Fibroblast of skin of right biceps (primary cell): ENCODE data around the gene MCM5.
"Not testable (repeated sequence)": the region's sequence is repeated elsewhere in the genome, so short reads cannot be mapped to it uniquely, and the experiment has no call there.

Experiments
- DNase-seq: peaks from one replicate; pipeline ENCODE4 v3.0.0-alpha.2; 2013

The MCM5 gene

GRCh38 chr22:35379146-35379993 lies 20.6 kb upstream of the MCM5 start:
- no peak for DNase-seq

DNA sequence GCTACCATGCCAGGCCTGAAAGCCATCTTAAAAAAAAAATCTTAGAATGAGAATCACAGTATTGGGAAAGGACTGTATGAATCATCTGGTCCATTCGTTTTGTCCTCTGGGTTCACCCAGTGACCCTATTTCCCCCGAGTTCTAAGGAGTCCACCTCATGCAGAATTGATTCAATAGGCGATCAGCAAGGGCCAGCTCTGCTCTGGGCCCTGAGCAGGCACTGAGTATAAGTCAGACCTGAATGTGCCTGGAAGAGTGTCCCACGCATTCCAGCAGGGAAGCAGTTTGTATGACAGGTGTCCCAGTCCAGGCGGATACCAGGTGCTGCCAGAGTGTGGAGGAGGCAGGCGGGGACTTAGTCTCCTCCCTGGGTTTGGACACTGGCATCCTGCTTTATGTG lies 19.9 kb upstream of the MCM5 start:
- no peak for DNase-seq

DNA sequence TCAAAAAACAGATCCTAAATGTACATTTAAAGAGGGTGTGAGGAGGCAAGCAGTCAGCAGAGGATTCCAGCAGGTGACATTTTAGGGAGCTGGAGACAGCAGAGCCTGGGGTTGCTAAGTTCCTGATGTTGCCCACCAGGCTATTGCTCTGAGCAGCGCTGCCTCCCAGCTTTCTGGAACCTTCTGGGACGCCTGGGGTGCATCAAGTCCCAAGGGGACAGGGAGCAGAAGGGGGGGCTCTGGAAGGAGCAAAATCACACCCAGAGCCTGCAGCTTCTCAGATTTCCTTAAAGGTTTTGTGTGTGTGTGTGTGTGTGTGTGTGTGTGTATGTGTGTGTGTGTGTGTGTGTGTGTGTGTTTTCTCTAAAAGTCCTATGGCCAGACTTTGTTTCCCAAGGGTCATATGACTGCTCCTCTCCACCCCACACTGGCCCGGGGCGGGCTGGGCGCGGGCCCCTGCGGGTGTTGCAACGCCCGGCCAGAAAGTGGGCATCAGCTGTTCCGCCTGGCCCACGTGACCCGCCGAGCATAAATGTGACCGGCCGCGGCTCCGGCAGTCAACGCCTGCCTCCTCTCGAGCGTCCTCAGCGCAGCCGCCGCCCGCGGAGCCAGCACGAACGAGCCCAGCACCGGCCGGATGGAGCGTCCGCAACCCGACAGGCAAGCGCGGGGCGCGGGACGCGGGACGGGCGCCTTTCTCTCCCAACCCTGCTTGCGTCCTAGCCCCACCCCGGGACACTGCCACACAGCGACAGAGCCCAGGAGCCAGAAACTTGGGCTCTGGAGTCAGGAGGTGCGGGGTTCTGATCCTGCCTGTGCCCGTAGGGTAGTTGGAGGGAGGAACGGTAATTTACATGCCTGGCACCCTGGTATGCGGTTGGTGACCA lies 19.2 kb upstream of the MCM5 start, which contains the start of gene HMOX1:
TSS of gene HMOX1 (plus strand) at position 560 of the 887 bp plus-strand sequence. CDS start at position 638, 78 bp downstream.
- peak; percentile 88 for DNase-seq

- no peak for DNase-seq
Observed at GRCh38 chr22:35381424-35382009, 18.4 kb upstream of the MCM5 start.

GRCh38 chr22:35383679-35384071 lies 16.3 kb upstream of the MCM5 start:
- no peak for DNase-seq

GRCh38 chr22:35384527-35384926 lies 15.4 kb upstream of the MCM5 start:
- no peak for DNase-seq

DNA sequence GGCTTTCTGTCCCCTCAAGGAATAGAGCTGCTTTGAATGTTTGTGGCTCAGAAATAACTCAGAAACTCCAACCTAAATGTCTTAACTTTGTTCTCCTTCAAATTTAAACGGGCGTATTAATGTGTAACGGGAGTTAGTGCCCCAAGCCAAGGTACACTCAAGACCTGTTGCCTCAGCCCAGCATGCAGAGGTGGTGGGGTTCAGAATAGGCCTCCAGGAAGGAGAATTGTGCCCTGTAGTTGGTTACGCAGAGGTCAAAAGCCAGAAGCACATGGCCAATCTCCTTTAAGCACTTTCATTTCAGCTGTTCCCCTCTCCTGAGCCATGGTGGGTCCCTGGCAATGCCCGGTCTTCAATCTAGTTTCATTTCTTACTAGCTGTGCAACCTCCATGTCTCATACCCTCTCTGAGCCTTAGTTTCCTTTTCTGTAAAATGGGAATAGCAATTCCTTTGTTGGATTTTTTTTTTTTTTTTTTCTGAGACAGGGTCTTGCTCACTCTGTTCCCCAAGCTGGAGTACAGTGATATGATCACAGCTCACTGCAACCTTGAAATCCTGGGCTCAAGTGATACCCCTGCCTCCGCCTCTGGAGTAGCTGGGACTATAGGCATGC lies 14.9 kb upstream of the MCM5 start:
- DNase-seq = no peak

GRCh38 chr22:35386670-35387288 lies 13.2 kb upstream of the MCM5 start:
- DNase-seq = no peak

DNA sequence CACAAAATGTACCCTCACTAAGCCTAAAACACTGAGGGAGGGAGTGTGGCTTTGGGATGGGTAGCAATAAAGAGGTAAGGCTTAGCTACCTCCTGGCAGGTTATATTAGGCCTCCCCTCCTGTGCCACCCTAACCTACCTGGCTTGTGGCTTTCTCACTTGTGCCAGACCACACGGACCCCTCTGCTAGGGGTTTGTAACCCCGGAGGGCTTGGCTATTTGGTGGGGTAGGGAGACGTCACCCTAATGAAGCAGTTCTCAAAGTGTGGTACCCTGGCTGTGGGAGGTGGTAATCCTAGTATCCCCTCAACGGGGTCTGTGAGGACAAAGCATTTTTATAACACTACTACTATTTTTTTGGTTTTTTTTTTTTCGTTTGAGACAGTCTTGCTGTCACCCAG lies 9.0 kb upstream of the MCM5 start:
- DNase-seq = no peak

- DNase-seq = no peak
Observed at GRCh38 chr22:35392357-35392756, 7.6 kb upstream of the MCM5 start.

- no peak for DNase-seq
Observed at GRCh38 chr22:35393116-35394010, 6.6 kb upstream of the MCM5 start.

DNA sequence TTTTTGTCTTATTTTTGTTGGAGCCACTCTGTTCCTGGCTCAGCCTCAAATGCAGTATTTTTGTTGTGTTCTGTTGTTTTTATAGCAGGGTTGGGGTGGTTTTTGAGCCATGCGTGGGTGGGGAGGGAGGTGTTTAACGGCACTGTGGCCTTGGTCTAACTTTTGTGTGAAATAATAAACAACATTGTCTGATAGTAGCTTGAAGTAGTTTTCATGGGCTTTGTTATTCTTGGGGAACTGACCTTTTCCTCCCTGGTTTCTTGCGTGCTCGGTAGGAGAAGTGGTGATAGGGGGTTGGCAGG lies 6.0 kb upstream of the MCM5 start:
- DNase-seq = no peak

DNA sequence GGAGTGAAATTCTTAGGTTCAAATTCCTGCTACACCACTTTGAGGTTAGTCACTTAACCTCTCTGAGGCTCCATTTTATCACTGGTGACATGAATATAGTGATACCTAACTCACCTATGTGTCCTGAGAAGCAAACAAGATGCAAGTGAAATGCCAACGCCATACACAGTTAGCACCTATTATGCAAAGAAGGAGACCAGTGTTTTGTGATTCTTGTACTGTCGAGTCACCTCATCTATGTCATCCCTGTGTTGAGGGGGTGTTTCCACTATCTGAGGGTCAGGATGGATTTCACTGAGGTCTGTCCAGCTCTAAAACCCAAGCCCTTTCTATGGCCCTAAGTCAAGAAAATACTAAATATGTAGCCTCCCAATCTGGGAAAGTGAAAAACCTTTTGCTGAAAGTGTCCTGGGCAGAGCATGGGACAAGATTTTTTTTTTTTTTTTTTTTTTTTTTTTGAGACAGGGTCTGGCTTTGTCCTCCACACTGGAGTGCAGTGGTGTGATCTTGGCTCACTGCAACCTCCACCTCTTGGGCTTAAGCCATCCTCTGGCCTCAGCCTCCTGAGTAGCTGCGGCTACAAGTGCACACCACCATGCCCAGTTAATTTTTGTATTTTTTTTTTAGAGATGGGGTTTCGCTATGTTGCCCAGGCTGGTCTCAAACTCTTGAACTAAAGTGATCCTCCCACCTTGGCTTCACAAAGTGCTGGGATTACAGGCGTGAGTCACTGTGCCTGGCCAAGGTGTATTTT lies 5.0 kb upstream of the MCM5 start:
- no peak for DNase-seq

- not testable (repeated sequence) for DNase-seq
Observed at GRCh38 chr22:35396622-35397021, 3.3 kb upstream of the MCM5 start.

GRCh38 chr22:35397095-35397904 lies 2.6 kb upstream of the MCM5 start:
- DNase-seq = no peak

DNA sequence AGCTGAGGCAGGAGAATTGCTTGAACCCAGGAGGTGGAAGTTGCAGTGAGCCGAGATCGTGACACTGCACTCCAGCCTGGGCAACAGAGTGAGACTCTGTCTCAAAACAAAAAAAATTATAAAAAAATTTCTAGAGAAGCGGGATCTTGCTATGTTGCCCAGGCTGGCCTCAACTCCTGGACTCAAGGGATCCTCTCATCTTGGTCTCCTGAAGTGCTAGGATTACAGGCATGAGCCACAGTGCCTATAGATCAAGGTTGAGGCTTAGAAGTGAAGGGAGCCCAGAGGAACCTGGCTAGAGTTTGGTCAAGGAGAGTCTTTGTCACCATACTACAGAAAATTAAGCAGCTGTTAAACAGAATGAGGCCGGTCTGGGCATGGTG lies 1.4 kb upstream of the MCM5 start:
- no peak for DNase-seq

GRCh38 chr22:35399114-35399677 lies 744 bp upstream of the MCM5 start:
- DNase-seq = no peak

DNA sequence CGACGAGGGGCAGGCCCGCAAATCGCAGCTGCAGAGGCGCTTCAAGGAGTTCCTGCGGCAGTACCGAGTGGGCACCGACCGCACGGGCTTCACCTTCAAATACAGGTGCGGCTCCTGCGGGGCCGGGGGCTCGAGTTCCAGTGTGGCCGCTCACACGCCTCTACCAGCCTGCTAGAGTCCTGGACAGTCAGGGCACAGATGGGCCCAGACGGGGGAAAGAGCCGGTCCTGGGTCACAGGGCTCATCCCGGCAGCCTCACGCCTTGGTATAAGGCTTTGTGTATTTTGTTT lies 506 bp downstream of the MCM5 start:
- DNase-seq = no peak

- no peak for DNase-seq
Observed at GRCh38 chr22:35401863-35402262, 1.9 kb downstream of the MCM5 start.

DNA sequence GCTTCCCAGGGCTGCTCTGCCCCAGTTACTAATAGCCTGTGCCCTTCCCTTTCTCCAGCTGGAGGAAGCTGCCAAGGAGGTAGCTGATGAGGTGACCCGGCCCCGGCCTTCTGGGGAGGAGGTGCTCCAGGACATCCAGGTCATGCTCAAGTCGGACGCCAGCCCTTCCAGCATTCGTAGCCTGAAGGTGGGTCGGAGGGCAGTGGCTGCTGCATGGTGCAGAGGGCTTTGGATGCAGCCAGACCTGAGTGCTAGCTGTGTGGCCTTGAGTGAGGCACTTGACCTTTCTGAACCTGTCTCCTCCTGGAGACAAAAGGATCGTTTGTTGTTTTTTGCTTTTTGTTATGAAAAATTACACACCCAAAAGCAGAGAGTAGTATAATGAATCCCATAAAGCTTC lies 3.4 kb downstream of the MCM5 start:
- no peak for DNase-seq
